CD4-positive, alpha-beta T cell treated with Interleukin-17A for 4 hours (primary cell): ENCODE data around the gene PPP2R3C.
"Not testable (repeated sequence)": the region's sequence is repeated elsewhere in the genome, so short reads cannot be mapped to it uniquely, and the experiment has no call there.

Source experiments
- DNase-seq: peaks from one replicate; pipeline ENCODE4 v3.0.0-alpha.2; 2020; ENCODE audit warnings: mixed read lengths

The PPP2R3C gene

DNA sequence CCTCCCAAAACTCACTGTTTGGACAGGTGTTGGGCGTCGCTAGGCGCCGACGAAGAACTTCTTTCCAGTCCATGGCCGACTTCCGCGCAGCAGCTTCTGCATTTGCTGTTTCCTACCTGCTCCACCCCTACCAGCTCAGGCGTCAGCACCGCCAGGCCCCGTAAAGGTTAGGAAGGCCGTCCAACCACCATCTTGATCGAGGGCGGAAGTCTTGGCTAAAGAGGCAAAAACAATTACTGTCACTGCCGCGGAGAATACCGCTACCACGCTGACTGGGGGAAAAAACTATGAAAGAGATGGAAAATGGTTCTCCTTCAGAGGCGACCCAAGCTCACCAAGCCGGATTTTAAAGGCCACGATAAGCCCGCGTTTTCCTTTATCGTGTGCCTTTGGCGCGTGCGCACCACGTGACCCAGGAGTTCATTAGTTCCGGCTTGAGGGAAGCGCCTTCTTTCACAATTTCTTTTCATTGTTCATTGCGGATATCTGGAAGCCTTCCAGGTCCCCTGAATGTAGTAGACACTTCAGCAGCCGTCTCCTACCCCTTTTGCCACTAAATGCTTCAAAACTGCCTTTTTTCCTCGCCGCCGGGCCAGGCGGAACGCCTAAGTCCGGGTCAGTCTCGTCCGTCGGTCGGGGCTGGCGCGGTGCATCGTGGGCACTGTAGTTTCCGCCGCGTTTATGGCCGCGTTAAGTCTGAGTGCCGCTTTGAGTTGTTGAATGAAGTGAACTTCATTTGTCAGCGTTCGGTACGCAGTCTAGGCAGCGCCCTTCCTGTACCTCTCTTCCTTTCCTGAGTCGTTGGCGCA is at the start of gene PPP2R3C, which contains the start of gene PRORP:
Gene PPP2R3C (minus strand): TSS at position 104 of the 809 bp plus-strand sequence. CDS start 31 bp downstream, at position 73.
Gene PRORP (plus strand): TSS at position 666 of the 809 bp plus-strand sequence. CDS start 694 bp downstream, outside the sequence.
- DNase-seq = peak; percentile 90

DNA sequence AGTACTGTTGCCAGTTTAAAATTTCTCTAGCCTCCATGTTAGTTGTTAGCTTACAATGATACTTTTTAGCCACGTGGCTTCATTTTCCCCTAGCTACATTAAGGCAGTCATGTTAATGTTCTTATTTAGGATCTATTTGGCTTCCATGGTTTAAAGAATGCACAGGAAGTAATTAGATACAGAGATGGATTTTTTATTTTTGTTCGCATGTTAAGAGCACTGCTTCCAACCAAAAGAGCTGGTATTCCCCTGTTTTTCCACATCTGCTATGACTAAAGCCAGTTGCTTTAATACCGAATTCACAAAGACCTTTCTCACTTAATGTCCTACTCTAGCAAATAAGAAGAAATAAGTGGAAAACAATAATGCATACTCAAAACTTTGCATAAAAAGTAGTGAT is 45.7 kb upstream of the PPP2R3C start:
- DNase-seq = no peak

DNA sequence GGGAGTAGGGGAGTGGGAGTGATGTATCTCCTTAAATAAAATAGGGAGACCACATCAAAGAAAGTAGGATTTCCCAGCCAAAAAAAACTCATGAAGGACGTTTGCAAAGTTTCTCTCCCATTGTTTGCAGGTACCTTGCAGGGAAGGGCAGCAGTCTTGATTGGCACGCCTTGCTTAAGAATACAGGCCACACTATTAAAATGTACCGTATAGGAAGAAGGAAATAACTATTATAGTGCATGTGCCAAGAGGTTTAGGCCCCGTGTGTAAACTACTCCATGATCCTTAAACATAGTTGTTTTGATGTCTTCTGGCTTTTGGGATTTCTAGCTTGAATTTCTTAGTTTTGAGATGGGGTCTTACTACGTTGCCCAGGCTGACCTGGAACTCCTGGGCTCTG is 43.1 kb upstream of the PPP2R3C start:
- DNase-seq = no peak

GRCh38 chr14:35163384-35163783 is 41.6 kb upstream of the PPP2R3C start:
- DNase-seq = no peak

DNA sequence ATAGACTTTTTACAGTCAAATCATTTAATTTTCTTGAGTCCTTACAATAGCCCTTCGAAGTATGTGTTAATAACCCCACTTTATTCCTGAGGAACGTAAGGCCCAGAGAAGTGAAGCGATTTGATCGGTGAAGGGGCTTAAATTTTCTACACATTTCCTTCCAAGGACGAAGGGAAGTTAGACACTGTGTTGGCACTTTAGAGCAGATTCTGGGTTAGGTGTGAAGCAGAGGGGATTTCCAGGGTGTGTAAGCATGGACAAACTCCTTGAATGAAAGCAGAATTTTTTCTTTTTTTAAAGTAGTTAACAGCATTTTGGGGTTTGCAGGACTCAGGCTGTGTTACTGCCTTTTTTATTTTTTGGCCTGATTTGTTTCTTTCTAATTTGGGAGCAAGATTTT is 39.4 kb upstream of the PPP2R3C start:
- DNase-seq = peak; percentile 3

DNA sequence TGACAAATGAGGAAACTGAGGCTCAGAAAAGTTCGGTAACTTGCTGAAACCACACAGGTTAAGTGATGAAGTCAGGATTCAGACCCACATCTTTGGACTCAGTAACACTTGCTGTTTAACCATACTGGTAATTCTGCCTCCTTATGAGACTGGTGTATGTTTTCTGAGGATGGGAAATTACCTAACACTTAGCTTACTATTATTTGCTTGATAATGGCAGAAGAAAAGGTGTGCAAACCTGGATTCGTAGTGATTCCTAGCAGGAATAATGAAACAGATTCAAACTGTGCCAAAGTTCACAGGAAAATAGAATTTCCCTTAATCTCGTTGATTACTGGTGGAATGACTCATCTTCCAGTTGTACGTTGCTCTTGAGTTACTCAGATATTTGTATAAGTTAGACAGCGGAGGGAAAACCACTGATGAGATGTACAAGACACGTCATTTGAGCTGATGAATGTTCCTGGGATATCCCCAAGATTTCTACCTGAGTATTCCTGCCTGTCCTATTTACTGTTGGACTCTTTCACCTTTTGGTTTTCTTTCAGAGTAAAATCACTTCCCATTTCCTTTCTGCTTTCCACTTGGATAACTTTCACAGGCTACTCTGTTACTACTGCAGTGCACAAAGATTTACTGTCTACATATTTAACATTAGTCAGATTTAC is 38.1 kb upstream of the PPP2R3C start:
- no peak for DNase-seq

- no peak for DNase-seq
Measured at GRCh38 chr14:35158951-35159653, 37.3 kb upstream of the PPP2R3C start.

- DNase-seq = no peak
Measured at GRCh38 chr14:35158491-35158890, 36.7 kb upstream of the PPP2R3C start.

GRCh38 chr14:35155962-35156361 is 34.2 kb upstream of the PPP2R3C start:
- no peak for DNase-seq

GRCh38 chr14:35154016-35154415 is 32.2 kb upstream of the PPP2R3C start:
- DNase-seq = no peak

DNA sequence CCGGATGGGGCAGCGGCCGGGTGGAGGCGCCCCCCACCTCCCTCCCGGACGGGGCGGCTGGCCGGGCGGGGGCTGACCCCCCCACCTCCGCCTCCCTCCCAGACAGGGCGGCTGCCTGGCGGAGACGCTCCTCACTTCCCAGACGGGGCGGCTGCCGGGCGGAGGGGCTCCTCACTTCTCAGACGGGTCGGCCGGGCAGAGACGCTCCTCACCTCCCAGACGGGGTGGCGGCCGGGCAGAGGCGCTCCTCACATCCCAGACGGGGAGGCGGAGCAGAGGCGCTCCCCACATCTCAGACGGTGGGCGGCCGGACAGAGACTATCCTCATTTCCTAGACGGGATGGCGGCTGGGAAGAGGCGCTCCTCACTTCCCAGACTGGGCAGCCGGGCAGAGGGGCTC is 30.7 kb upstream of the PPP2R3C start:
- not testable (repeated sequence) for DNase-seq

DNA sequence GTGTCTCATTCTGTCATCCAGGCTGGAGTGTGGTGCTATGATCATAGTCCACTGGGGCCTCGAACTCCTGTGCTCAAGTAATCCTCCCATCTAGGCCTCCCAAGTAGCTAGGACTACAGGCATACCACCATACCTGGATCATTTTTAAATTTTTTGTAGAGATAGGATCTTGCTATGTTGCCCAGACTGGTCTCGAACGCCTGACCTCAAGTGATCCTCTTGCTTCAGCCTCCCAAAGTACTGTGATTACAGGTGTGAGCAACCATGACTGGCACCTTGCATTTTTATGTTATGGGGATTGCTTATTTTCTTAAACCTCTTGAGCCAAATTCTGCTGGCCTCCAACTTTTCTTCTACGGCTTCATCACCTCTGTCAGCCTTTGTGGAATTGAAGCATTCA is 27.4 kb upstream of the PPP2R3C start:
- DNase-seq = no peak

DNA sequence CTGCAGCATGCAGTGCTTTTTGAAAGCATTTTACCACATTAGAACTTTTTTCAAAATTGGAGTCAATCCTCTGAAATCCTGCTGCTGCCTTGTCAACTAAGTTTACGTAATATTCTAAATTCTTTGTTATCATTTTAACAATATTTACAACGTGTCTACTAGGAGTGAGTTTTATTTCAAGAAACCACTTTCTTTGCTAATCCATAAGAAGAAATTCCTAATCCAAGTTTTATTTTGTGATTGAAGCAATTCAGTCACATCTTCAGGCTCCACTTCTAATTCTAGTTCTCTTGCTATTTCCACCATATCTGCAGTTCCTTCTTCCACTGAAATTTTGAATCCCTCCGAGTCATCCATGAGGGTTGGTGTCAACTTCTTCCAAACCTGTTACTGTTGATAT is 25.9 kb upstream of the PPP2R3C start:
- DNase-seq = no peak

GRCh38 chr14:35147186-35147585 is 25.4 kb upstream of the PPP2R3C start:
- no peak for DNase-seq

GRCh38 chr14:35146711-35147149 is 24.9 kb upstream of the PPP2R3C start:
- no peak for DNase-seq

- DNase-seq = no peak
Measured at GRCh38 chr14:35144029-35144428, 22.2 kb upstream of the PPP2R3C start.

- DNase-seq = no peak
Measured at GRCh38 chr14:35140718-35141581, 19.2 kb upstream of the PPP2R3C start.

DNA sequence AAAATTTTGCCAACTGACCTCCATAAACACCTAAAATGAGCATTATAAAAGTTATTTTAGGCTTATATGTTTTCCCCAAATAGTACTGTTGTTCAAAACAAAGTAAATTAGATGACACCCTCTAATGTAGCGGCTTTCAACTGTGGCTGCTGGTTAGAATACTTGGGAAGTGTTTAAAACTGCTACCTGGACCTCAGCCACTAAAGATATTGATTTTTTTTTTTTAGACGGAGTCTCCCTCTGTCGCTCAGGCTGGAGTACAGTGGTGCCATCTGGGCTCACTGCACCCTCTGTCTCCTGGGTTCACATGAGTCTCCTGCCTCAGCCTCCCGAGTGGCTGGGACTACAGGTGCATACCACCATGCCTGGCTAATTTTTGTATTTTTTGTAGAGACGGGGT is 16.8 kb upstream of the PPP2R3C start:
- no peak for DNase-seq

GRCh38 chr14:35134329-35135123 is 12.7 kb upstream of the PPP2R3C start:
- no peak for DNase-seq

DNA sequence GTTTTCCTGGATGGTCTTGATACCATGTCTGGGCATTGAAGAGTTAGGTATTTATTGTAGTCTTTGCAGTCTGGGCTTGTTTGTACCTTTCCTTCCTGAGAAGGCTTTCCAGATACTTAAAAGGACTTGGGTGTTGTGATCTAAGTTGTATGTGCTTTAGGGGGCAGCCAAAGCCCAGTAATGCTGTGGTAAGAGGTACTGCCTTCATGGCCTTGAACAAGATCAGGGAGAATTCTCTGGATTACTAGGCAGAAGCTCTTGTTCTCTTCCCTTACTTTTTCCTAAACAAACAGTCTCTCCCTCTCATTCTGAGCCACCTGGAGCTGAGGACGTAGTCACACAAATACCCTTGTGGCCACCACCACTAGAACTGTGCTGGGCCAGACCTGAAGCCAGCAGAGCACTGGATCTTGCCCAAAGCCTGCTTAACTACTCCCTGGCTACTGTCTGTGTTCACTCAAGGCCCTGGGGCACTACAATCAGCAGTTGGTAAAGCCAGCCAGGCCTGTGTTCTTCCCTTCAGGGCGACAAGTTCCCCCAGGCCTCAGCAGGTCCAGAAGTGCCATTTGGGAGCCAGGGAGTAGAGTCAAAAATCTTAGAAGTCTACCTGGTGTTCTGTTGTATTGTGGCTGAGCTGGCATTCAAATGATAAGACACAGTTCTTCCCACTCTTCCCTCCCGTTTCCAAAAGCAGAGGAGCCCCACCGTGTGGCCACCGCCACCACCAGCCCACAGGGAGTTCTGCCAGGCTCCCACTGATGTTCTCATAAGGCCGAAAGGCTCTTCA is 11.9 kb upstream of the PPP2R3C start:
- DNase-seq = no peak

GRCh38 chr14:35124127-35124526 is 2.3 kb upstream of the PPP2R3C start:
- DNase-seq = no peak
